HG02981 (cell line): ENCODE data around the gene CNTLN.
"Not testable (repeated sequence)": the region's sequence is repeated elsewhere in the genome, so short reads cannot be mapped to it uniquely, and the experiment has no call there.

Source experiments
- ATAC-seq: cut with Tn5 transposase; IDR thresholded peaks from one replicate; pipeline ENCODE4 v1.9.1; 2021; ENCODE audit warnings: mild to moderate bottlenecking, moderate library complexity; ENCODE audit not compliant: unreplicated experiment

The CNTLN gene

GRCh38 chr9:17294822-17295624 lies 160.2 kb downstream of the CNTLN start:
- ATAC-seq: no peak

GRCh38 chr9:17315341-17315740 lies 180.5 kb downstream of the CNTLN start:
- ATAC-seq: no peak

- no peak for ATAC-seq
Observed at GRCh38 chr9:17318821-17319320, 184.0 kb downstream of the CNTLN start.

- no peak for ATAC-seq
Observed at GRCh38 chr9:17319864-17320263, 185.0 kb downstream of the CNTLN start.

GRCh38 chr9:17322882-17323864 lies 188.3 kb downstream of the CNTLN start:
- ATAC-seq: no peak

GRCh38 chr9:17328331-17328730 lies 193.5 kb downstream of the CNTLN start:
- ATAC-seq: no peak

GRCh38 chr9:17330097-17330496 lies 195.3 kb downstream of the CNTLN start:
- ATAC-seq: no peak

- ATAC-seq: no peak
Observed at GRCh38 chr9:17332115-17332514, 197.3 kb downstream of the CNTLN start.

- no peak for ATAC-seq
Observed at GRCh38 chr9:17339156-17339555, 204.3 kb downstream of the CNTLN start.

GRCh38 chr9:17342696-17343095 lies 207.9 kb downstream of the CNTLN start:
- ATAC-seq: no peak

GRCh38 chr9:17349831-17350230 lies 215.0 kb downstream of the CNTLN start:
- ATAC-seq: no peak

- not testable (repeated sequence) for ATAC-seq
Observed at GRCh38 chr9:17354006-17354405, 219.2 kb downstream of the CNTLN start.

- no peak for ATAC-seq
Observed at GRCh38 chr9:17361378-17361777, 226.5 kb downstream of the CNTLN start.

GRCh38 chr9:17367035-17367434 lies 232.2 kb downstream of the CNTLN start:
- ATAC-seq: no peak

- ATAC-seq: no peak
Observed at GRCh38 chr9:17380126-17380861, 245.5 kb downstream of the CNTLN start.

GRCh38 chr9:17387565-17387964 lies 252.7 kb downstream of the CNTLN start:
- no peak for ATAC-seq

GRCh38 chr9:17389026-17389425 lies 254.2 kb downstream of the CNTLN start:
- no peak for ATAC-seq

GRCh38 chr9:17394881-17395510 lies 260.2 kb downstream of the CNTLN start:
- ATAC-seq: no peak

GRCh38 chr9:17397166-17397728 lies 262.4 kb downstream of the CNTLN start:
- not testable (repeated sequence) for ATAC-seq

GRCh38 chr9:17398350-17398749 lies 263.5 kb downstream of the CNTLN start:
- no peak for ATAC-seq
